GM23338 (cell line): Measurements from ENCODE around the gene HEMK1. TPM values are rescaled to one million over a fixed set of nuclear protein-coding genes. Genes with fewer than 3 reads are reported as not detected.

Source experiments
- ATAC-seq: fragments of 200-7000 bp; cut with Tn5 transposase; 3 replicates; pipeline ENCODE4 v1.9.1; 2020
- DNase-seq: peaks from one replicate; pipeline ENCODE4 v3.0.0-alpha.2; 2015; ENCODE audit warnings: low spot score
- H2AFZ ChIP-seq: fragments of 200-600 bp; sonication (generic); 2 replicates; pipeline ENCODE4 v1.8.0; 2016; ENCODE audit warnings: antibody characterized with exemption, mild to moderate bottlenecking, moderate library complexity
- H3F3A ChIP-seq: fragments of 200-600 bp; sonication (generic); replicated peaks from 2 replicates; pipeline ENCODE4 v1.8.0; 2017; ENCODE audit warnings: antibody characterized with exemption, mixed run types, low read depth
- H3K27ac ChIP-seq: fragments of 200-600 bp; sonication (generic); 2 replicates; pipeline ENCODE4 v1.6.1; 2016; ENCODE audit warnings: low read depth
- H3K27me3 ChIP-seq: fragments of 200-600 bp; sonication (generic); 2 replicates; pipeline ENCODE4 v1.8.0; 2016; ENCODE audit warnings: mild to moderate bottlenecking, mixed run types, moderate library complexity; ENCODE audit not compliant: insufficient read depth
- H3K36me3 ChIP-seq: fragments of 200-600 bp; sonication (generic); 2 replicates; pipeline ENCODE4 v1.8.0; 2016; ENCODE audit warnings: mild to moderate bottlenecking; ENCODE audit not compliant: insufficient read depth
- H3K4me1 ChIP-seq: fragments of 200-600 bp; sonication (generic); 2 replicates; pipeline ENCODE4 v1.8.0; 2016; ENCODE audit warnings: mild to moderate bottlenecking, moderate library complexity; ENCODE audit not compliant: insufficient read depth
- H3K4me2 ChIP-seq: fragments of 200-600 bp; sonication (generic); 2 replicates; pipeline ENCODE4 v1.7.1; 2017; ENCODE audit warnings: mixed run types
- H3K4me3 ChIP-seq: fragments of 200-600 bp; sonication (generic); 2 replicates; pipeline ENCODE4 v1.6.1; 2016; ENCODE audit warnings: mixed run types
- H3K79me2 ChIP-seq: fragments of 200-600 bp; sonication (generic); replicated peaks from 2 replicates; pipeline ENCODE4 v1.8.0; 2017; ENCODE audit warnings: mild to moderate bottlenecking; ENCODE audit not compliant: insufficient read depth
- H3K9me2 ChIP-seq: fragments of 200-600 bp; sonication (generic); 2 replicates; pipeline ENCODE4 v1.8.0; 2017; ENCODE audit not compliant: insufficient read depth
- H4K20me1 ChIP-seq: fragments of 200-600 bp; sonication (generic); replicated peaks from 2 replicates; pipeline ENCODE4 v1.8.0; 2017; ENCODE audit warnings: mild to moderate bottlenecking; ENCODE audit not compliant: insufficient read depth
- H3K27ac Mint-ChIP-seq: 2 replicates; pipeline ENCODE4 v1.8.0; 2020; ENCODE audit warnings: inconsistent platforms, mild to moderate bottlenecking, moderate library complexity, mixed read lengths
- H3K27me3 Mint-ChIP-seq: 3 replicates; pipeline ENCODE4 v1.8.0; 2022; ENCODE audit warnings: low read depth, mild to moderate bottlenecking, moderate library complexity, mixed read lengths, inconsistent platforms; ENCODE audit not compliant: insufficient read depth, poor library complexity
- H3K36me3 Mint-ChIP-seq: 3 replicates; pipeline ENCODE4 v1.8.0; 2021; ENCODE audit warnings: low read depth, mild to moderate bottlenecking, inconsistent platforms, moderate library complexity, mixed read lengths
- H3K4me1 Mint-ChIP-seq: 3 replicates; pipeline ENCODE4 v1.8.0; 2020; ENCODE audit warnings: mild to moderate bottlenecking, inconsistent platforms, mixed read lengths
- H3K4me3 Mint-ChIP-seq: 3 replicates; pipeline ENCODE4 v1.8.0; 2021; ENCODE audit warnings: moderate library complexity, mild to moderate bottlenecking, inconsistent platforms, mixed read lengths
- H3K9me3 Mint-ChIP-seq: 3 replicates; pipeline ENCODE4 v1.8.0; 2020; ENCODE audit warnings: moderate library complexity, mild to moderate bottlenecking, inconsistent platforms, mixed read lengths
- CREB1 ChIP-seq: fragments of 250-450 bp; sonication (Bioruptor Pico); IDR thresholded peaks from 2 replicates; pipeline ENCODE4 v1.5.0; 2020; ENCODE audit warnings: low read depth, mild to moderate bottlenecking, moderate library complexity
- EZH2phosphoT487 ChIP-seq: fragments of 200-600 bp; sonication (generic); IDR thresholded peaks from one replicate; pipeline ENCODE4 v1.8.1; 2018; ENCODE audit warnings: antibody characterized with exemption; ENCODE audit not compliant: unreplicated experiment
- ZNF331 ChIP-seq: fragments of 250-450 bp; sonication (Bioruptor Pico); IDR thresholded peaks from 2 replicates; pipeline ENCODE4 v1.5.0; 2020; ENCODE audit warnings: low read depth, mild to moderate bottlenecking, moderate library complexity
- polyA plus RNA-seq: library from polyadenylated mRNA; unstranded; fragments of >200 nt; fragmentation: Nextera tagmentation; extraction: Ambion mirVana; gene quantifications from 2 replicates; pipeline ENCODE4 v1.2.1, GENCODE V29; 2016
- total RNA-seq: library from RNA; depleted of rRNA; stranded (reverse); fragments of >200 nt; shearing (Covaris generic); gene quantifications from 2 replicates; pipeline ENCODE4 v1.2.3, GENCODE V29; 2014
- TF ChIP-seq, protein P1 (sequence below): fragments of 250-450 bp; sonication (Bioruptor Pico); IDR thresholded peaks from 2 replicates; pipeline ENCODE4 v1.5.0; 2020; ENCODE audit warnings: mild to moderate bottlenecking, moderate library complexity
- TF ChIP-seq, protein P2 (sequence below), 2 experiments: fragments of 200-600 bp in 1 of 2; sonication (generic) in 1 of 2; conservative IDR thresholded peaks; 2 replicates each; pipeline versions ENCODE4 v1.5.1 to v1.6.1; 2016 to 2017; ENCODE audit warnings: antibody characterized with exemption in 2 of 2, low read depth in 2 of 2, mild to moderate bottlenecking in 2 of 2, moderate library complexity in 1 of 2

The HEMK1 gene
- total and polyA plus RNA-seq, 2 experiments from 2014 or later = 5.6 to 10.1 TPM

DNA sequence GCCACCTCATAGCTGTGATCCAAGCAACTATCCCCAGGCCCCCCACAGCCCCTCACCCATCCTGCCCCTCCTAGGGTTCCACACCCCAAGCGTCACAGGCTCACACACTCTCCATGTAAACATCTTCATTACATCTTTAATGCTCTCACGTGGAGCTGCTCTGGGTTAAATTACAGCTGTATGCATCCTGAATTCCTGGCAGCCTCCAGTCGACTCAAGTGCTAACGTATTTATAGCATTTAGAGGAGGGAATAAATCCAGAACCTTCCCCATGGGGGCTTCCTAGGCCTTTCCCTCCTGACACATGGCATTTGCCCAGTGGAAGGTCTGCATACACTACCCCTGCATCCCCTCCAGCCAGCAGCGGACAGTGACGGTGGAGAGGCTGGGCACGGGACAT, 11.4 kb upstream of the HEMK1 start (continued):
- TF ChIP-seq, protein P1, sequence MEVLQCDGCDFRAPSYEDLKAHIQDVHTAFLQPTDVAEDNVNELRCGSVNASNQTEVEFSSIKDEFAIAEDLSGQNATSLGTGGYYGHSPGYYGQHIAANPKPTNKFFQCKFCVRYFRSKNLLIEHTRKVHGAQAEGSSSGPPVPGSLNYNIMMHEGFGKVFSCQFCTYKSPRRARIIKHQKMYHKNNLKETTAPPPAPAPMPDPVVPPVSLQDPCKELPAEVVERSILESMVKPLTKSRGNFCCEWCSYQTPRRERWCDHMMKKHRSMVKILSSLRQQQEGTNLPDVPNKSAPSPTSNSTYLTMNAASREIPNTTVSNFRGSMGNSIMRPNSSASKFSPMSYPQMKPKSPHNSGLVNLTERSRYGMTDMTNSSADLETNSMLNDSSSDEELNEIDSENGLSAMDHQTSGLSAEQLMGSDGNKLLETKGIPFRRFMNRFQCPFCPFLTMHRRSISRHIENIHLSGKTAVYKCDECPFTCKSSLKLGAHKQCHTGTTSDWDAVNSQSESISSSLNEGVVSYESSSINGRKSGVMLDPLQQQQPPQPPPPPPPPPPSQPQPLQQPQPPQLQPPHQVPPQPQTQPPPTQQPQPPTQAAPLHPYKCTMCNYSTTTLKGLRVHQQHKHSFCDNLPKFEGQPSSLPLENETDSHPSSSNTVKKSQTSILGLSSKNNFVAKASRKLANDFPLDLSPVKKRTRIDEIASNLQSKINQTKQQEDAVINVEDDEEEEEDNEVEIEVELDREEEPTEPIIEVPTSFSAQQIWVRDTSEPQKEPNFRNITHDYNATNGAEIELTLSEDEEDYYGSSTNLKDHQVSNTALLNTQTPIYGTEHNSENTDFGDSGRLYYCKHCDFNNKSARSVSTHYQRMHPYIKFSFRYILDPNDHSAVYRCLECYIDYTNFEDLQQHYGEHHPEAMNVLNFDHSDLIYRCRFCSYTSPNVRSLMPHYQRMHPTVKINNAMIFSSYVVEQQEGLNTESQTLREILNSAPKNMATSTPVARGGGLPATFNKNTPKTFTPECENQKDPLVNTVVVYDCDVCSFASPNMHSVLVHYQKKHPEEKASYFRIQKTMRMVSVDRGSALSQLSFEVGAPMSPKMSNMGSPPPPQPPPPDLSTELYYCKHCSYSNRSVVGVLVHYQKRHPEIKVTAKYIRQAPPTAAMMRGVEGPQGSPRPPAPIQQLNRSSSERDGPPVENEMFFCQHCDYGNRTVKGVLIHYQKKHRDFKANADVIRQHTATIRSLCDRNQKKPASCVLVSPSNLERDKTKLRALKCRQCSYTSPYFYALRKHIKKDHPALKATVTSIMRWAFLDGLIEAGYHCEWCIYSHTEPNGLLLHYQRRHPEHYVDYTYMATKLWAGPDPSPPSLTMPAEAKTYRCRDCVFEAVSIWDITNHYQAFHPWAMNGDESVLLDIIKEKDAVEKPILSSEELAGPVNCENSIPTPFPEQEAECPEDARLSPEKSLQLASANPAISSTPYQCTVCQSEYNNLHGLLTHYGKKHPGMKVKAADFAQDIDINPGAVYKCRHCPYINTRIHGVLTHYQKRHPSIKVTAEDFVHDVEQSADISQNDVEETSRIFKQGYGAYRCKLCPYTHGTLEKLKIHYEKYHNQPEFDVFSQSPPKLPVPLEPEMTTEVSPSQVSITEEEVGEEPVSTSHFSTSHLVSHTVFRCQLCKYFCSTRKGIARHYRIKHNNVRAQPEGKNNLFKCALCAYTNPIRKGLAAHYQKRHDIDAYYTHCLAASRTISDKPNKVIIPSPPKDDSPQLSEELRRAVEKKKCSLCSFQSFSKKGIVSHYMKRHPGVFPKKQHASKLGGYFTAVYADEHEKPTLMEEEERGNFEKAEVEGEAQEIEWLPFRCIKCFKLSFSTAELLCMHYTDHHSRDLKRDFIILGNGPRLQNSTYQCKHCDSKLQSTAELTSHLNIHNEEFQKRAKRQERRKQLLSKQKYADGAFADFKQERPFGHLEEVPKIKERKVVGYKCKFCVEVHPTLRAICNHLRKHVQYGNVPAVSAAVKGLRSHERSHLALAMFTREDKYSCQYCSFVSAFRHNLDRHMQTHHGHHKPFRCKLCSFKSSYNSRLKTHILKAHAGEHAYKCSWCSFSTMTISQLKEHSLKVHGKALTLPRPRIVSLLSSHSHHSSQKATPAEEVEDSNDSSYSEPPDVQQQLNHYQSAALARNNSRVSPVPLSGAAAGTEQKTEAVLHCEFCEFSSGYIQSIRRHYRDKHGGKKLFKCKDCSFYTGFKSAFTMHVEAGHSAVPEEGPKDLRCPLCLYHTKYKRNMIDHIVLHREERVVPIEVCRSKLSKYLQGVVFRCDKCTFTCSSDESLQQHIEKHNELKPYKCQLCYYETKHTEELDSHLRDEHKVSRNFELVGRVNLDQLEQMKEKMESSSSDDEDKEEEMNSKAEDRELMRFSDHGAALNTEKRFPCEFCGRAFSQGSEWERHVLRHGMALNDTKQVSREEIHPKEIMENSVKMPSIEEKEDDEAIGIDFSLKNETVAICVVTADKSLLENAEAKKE (CRISPR knock-in tag) = no peak
- no peak for TF ChIP-seq CREB1
- TF ChIP-seq, protein P2, sequence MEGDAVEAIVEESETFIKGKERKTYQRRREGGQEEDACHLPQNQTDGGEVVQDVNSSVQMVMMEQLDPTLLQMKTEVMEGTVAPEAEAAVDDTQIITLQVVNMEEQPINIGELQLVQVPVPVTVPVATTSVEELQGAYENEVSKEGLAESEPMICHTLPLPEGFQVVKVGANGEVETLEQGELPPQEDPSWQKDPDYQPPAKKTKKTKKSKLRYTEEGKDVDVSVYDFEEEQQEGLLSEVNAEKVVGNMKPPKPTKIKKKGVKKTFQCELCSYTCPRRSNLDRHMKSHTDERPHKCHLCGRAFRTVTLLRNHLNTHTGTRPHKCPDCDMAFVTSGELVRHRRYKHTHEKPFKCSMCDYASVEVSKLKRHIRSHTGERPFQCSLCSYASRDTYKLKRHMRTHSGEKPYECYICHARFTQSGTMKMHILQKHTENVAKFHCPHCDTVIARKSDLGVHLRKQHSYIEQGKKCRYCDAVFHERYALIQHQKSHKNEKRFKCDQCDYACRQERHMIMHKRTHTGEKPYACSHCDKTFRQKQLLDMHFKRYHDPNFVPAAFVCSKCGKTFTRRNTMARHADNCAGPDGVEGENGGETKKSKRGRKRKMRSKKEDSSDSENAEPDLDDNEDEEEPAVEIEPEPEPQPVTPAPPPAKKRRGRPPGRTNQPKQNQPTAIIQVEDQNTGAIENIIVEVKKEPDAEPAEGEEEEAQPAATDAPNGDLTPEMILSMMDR (conservative IDR thresholded peaks at IDR 0.05; ENCODE audit: low read depth in 2 of 2) = no peak

DNA sequence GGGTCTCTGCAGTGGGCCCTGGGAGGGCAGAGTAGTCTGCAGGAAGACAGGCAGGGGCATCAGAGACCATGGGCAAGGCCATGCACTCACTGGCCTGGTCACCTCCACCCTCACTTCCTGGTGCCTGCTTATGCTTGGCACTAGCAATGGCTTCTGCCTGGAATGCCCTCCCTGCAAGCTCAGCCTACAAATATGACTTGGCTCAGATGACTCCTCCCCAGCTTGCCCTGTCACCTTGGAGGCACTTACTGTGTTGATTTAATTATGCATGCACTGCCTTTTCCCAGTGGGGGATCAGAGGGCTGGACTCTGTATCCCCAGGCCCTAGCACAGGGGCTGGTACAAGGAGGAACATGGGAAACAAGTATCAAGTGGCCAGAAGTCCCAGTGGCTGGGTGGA, 9.6 kb upstream of the HEMK1 start:
- Mint-ChIP-seq H3K27ac (no peak overlapping the region), H3K27me3 (peaks cover 11% of the 10 kb centered on the region), H3K4me1 (peaks cover 4% of the 10 kb centered on the region; the same call in 1 of the 3 replicates), H3K36me3 (peaks cover 2% of the 10 kb centered on the region; the same call in 1 of the 3 replicates), H3K9me3 (no peaks in the 10 kb centered on the region; the same call in 2 of the 3 replicates), H3K4me3 (no peak overlapping the region)
- Histone ChIP-seq H2AFZ (no peak overlapping the region), H4K20me1 (no peaks in the 10 kb centered on the region), H3K27me3 (no peaks in the 10 kb centered on the region), H3K4me3 (no peak overlapping the region), H3K4me2 (no peak overlapping the region), H3K9me2 (no peaks in the 10 kb centered on the region), H3K27ac (no peak overlapping the region), H3F3A (no peaks in the 10 kb centered on the region), H3K4me1 (no peaks in the 10 kb centered on the region), H3K36me3 (no peaks in the 10 kb centered on the region), H3K79me2 (no peaks in the 10 kb centered on the region)
- DNase-seq (no peak), ATAC-seq (no peak)
- TF ChIP-seq, protein P2 (conservative IDR thresholded peaks at IDR 0.05; ENCODE audit: low read depth in 2 of 2) = no peak
- TF ChIP-seq ZNF331 (CRISPR knock-in tag) (no peak), EZH2phosphoT487 (no peak)
